HCT116 (cell line): ENCODE results near the gene POLN.

Source experiments
- ELF1 ChIP-seq: IDR thresholded peaks from 2 replicates; pipeline ENCODE4 v1.6.1; 2012; ENCODE audit warnings: low read depth, borderline replicate concordance
- POLR2A ChIP-seq: IDR thresholded peaks from 2 replicates; pipeline ENCODE4 v1.7.0; 2011; ENCODE audit warnings: borderline replicate concordance; ENCODE audit not compliant: insufficient read depth, insufficient read length; ENCODE audit errors: extremely low read depth
- YY1 ChIP-seq: IDR thresholded peaks from 2 replicates; pipeline ENCODE4 v1.6.1; 2011; ENCODE audit warnings: low read length, low read depth, moderate library complexity, mild to moderate bottlenecking; ENCODE audit not compliant: insufficient replicate concordance; ENCODE audit errors: extremely low read depth
- TF ChIP-seq, protein P1 (sequence below): IDR thresholded peaks from 2 replicates; pipeline ENCODE4 v1.6.1; 2012; ENCODE audit warnings: low read depth

DNA sequence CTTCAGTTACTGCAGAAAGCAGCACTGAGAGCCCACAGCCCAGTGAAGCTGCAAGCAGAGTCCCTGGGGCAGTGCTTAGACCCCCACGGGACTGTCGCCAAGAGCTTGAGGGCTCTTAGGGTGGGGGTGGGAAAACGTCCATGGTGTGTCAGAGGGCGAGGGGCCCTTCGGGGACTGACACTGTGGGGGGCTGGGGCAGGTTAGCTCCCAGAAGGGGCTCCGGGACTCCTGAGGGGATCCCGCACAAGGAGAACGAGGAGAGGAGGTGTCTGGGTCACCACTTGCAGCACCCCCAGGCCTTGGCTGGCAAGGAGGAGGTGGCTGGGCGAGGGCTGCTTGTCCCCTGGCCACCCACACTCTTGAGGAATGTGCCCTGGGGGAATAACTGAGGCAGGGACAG lies 162.0 kb downstream of the POLN start:
- TF ChIP-seq, protein P1, sequence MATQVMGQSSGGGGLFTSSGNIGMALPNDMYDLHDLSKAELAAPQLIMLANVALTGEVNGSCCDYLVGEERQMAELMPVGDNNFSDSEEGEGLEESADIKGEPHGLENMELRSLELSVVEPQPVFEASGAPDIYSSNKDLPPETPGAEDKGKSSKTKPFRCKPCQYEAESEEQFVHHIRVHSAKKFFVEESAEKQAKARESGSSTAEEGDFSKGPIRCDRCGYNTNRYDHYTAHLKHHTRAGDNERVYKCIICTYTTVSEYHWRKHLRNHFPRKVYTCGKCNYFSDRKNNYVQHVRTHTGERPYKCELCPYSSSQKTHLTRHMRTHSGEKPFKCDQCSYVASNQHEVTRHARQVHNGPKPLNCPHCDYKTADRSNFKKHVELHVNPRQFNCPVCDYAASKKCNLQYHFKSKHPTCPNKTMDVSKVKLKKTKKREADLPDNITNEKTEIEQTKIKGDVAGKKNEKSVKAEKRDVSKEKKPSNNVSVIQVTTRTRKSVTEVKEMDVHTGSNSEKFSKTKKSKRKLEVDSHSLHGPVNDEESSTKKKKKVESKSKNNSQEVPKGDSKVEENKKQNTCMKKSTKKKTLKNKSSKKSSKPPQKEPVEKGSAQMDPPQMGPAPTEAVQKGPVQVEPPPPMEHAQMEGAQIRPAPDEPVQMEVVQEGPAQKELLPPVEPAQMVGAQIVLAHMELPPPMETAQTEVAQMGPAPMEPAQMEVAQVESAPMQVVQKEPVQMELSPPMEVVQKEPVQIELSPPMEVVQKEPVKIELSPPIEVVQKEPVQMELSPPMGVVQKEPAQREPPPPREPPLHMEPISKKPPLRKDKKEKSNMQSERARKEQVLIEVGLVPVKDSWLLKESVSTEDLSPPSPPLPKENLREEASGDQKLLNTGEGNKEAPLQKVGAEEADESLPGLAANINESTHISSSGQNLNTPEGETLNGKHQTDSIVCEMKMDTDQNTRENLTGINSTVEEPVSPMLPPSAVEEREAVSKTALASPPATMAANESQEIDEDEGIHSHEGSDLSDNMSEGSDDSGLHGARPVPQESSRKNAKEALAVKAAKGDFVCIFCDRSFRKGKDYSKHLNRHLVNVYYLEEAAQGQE: no peak
- TF ChIP-seq ELF1 (no peak), POLR2A (no peak), YY1 (no peak)
